Epithelial cell of proximal tubule (primary cell): ENCODE data around the gene PAPPA. TPM values are rescaled to one million over a fixed set of nuclear protein-coding genes. Genes with fewer than 3 reads are reported as not detected.

Experiments used
- DNase-seq: peaks from one replicate; pipeline ENCODE4 v3.0.0-alpha.2; 2011; ENCODE audit warnings: low read depth
- H3K4me3 ChIP-seq: 2 replicates; pipeline ENCODE4 v1.5.1; 2011; ENCODE audit warnings: low read depth, mild to moderate bottlenecking, low read length
- CTCF ChIP-seq: conservative IDR thresholded peaks from 2 replicates; pipeline ENCODE4 v1.5.1; 2012; ENCODE audit warnings: low read depth, mild to moderate bottlenecking, low read length
- total RNA-seq: library from RNA; depleted of rRNA; stranded (reverse); fragments of >200 nt; gene quantifications from 2 replicates; pipeline ENCODE4 v1.2.3, GENCODE V29; 2015

The PAPPA gene
- total RNA-seq, 1 donor from 2014 or later, result 2.5 TPM

DNA sequence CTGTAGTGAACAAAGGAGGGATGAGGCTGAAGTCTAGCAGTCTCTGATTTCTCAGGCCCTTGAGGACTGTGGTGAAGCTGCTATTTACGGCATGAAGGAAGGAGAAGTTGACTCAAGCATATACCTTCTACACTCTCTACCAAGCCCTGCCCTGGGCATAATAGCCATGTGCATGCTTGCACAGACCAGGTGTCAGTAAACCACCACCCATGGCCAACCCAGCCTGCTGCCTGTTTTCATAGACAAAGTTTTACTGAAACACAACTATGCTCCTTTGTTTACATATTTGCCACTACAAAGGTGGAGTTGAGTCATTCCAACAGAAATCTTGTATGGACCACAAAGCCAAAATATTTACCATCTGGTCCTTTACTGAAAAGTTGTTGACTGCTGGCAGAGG, 126.9 kb downstream of the PAPPA start:
- no peak for DNase-seq
- TF ChIP-seq CTCF, result no peak
- H3K4me3 ChIP-seq, result no peak overlapping the region

GRCh38 chr9:116282597-116282996, 129.0 kb downstream of the PAPPA start:
- TF ChIP-seq CTCF, result no peak
- no peak overlapping the region for H3K4me3 ChIP-seq
- no peak for DNase-seq

DNA sequence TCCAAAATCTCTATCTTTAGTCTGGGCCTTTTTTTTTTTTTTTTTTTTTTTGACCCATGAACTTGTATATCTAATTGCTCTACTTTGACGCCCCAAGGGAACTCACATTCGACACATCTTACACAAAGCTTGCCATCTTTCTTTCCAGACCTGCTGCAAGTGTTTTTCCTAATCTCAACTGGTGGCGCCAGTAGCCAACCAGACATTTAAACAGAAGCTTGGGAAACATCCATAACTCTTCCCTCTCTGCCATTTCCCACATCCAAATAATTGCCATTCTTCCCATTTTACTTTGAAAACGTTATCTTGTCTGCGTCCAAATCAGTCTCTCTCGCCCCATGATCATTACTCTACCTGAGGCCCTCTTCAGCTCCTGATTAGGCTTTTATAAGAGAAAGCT, 130.9 kb downstream of the PAPPA start:
- peak; percentile 16 for TF ChIP-seq CTCF
- no peak overlapping the region for H3K4me3 ChIP-seq
- no peak for DNase-seq

- peak; percentile 41 for TF ChIP-seq CTCF
Measured at GRCh38 chr9:116285320-116285719, 131.7 kb downstream of the PAPPA start.

GRCh38 chr9:116286297-116286696, 132.7 kb downstream of the PAPPA start:
- DNase-seq, result no peak
- no peak overlapping the region for H3K4me3 ChIP-seq
- TF ChIP-seq CTCF, result no peak

More at GRCh38 chr9:116285320-116285719, 131.7 kb downstream of the PAPPA start:
- DNase-seq, result no peak
- H3K4me3 ChIP-seq, result no peak overlapping the region

DNA sequence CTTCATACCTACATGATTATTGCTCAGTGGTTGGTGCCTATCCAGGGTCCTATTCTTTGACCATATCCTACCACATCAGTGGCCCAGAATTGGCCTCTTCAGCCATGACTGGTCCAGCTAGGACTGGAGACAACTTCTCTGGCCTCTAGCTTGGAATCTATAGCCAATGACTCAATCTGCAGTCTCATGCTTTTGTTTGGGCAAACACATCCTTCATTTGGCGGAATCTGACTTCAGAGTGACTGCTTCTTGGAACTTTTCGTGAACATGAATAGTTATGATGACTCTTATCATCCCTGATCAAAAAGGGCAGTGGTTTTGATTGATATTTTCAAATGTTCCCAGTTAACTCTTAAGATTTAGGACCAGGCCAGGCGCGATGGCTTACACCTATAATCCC, 134.1 kb downstream of the PAPPA start:
- TF ChIP-seq CTCF, result no peak
- H3K4me3 ChIP-seq, result no peak overlapping the region
- no peak for DNase-seq

- no peak for TF ChIP-seq CTCF
- DNase-seq, result peak; percentile 65
- no peak overlapping the region for H3K4me3 ChIP-seq
Measured at GRCh38 chr9:116288658-116289057, 135.1 kb downstream of the PAPPA start.
